ENCODE measurements around the gene CDK3.

DNA sequence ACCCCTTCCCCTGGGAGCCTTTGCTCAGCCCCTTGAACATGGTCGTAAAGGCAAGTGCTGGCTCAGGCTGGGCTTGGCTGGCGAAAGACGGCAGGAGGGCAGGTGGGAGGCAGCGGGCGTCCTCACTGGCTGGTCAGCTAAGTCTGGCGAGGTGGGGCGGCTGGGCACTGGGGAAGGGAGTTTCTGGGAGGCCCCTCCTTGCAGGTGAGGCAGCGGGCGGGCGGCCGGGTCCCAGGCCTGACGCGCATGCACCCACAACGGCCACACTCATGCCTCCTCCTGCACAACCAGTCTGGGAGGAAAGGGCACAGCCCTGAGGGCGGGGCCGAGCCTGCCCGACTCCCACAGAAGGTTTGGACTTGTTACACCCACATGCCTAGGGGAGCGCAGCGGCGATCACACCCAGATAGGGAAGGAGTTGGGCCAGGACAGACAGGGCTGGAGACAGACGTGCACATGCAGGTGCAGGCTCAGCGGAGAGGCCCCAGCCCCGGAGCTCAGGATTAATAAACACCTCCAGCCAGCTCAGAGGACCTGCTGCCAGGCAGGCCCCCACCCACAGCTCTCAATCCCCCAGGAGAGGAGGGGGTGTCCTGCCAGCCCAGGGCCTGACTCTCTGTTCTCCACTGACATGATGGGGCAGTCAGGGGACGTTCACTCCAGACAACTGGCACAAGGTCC lies 26.6 kb downstream of the CDK3 start, which contains the start of gene EVPL:
- TF ChIP-seq MAFK (IDR thresholded peaks at IDR 0.05; ENCODE audit: low read depth, low read length) (no peak), POLR2A (IDR thresholded peaks at IDR 0.05; ENCODE audit: low read depth, low read length) (no peak), RFX5 (IDR thresholded peaks at IDR 0.05; ENCODE audit: low read depth, low read length) (no peak), SMC3 (IDR thresholded peaks at IDR 0.05; ENCODE audit: low read depth, low read length) (no peak), BHLHE40 (IDR thresholded peaks at IDR 0.05; ENCODE audit: low read depth, low read length) (no peak), RAD21 (IDR thresholded peaks at IDR 0.05; ENCODE audit: low read length) (no peak), MXI1 (IDR thresholded peaks at IDR 0.05; ENCODE audit: borderline replicate concordance, low read depth, low read length) (no peak), CEBPB (IDR thresholded peaks at IDR 0.05; ENCODE audit: low read depth, low read length) (no peak), FOS (IDR thresholded peaks at IDR 0.05; ENCODE audit: low read depth, low read length) (no peak)
- TF ChIP-seq, protein P1, sequence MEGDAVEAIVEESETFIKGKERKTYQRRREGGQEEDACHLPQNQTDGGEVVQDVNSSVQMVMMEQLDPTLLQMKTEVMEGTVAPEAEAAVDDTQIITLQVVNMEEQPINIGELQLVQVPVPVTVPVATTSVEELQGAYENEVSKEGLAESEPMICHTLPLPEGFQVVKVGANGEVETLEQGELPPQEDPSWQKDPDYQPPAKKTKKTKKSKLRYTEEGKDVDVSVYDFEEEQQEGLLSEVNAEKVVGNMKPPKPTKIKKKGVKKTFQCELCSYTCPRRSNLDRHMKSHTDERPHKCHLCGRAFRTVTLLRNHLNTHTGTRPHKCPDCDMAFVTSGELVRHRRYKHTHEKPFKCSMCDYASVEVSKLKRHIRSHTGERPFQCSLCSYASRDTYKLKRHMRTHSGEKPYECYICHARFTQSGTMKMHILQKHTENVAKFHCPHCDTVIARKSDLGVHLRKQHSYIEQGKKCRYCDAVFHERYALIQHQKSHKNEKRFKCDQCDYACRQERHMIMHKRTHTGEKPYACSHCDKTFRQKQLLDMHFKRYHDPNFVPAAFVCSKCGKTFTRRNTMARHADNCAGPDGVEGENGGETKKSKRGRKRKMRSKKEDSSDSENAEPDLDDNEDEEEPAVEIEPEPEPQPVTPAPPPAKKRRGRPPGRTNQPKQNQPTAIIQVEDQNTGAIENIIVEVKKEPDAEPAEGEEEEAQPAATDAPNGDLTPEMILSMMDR (conservative IDR thresholded peaks at IDR 0.05; ENCODE audit: low read depth, low read length), result no peak
- TF ChIP-seq, protein P2, sequence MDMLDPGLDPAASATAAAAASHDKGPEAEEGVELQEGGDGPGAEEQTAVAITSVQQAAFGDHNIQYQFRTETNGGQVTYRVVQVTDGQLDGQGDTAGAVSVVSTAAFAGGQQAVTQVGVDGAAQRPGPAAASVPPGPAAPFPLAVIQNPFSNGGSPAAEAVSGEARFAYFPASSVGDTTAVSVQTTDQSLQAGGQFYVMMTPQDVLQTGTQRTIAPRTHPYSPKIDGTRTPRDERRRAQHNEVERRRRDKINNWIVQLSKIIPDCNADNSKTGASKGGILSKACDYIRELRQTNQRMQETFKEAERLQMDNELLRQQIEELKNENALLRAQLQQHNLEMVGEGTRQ (IDR thresholded peaks at IDR 0.05; ENCODE audit: low read depth, low read length), result no peak

Data from IMR-90 (cell line).